ENCODE results near the gene MPO.

DNA sequence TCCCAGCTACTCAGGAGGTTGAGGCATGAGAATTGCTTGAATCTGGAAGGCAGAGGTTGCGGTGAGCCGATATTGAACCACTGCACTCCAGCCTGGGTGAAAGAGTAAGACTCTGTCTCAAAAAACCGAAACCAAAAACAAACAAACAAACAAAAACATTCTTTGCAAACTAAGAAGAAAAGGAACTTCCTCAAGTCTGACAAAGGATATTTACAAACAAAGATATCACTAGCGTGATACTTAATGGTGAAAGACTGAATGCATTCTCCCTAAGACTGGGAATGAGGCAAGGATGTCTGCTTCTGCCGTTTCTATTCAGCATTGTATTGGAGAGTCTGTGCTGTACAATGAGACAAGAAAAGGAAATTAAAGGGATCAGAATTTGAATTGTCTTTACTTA, 10.5 kb upstream of the MPO start:
- TF ChIP-seq, protein P1, sequence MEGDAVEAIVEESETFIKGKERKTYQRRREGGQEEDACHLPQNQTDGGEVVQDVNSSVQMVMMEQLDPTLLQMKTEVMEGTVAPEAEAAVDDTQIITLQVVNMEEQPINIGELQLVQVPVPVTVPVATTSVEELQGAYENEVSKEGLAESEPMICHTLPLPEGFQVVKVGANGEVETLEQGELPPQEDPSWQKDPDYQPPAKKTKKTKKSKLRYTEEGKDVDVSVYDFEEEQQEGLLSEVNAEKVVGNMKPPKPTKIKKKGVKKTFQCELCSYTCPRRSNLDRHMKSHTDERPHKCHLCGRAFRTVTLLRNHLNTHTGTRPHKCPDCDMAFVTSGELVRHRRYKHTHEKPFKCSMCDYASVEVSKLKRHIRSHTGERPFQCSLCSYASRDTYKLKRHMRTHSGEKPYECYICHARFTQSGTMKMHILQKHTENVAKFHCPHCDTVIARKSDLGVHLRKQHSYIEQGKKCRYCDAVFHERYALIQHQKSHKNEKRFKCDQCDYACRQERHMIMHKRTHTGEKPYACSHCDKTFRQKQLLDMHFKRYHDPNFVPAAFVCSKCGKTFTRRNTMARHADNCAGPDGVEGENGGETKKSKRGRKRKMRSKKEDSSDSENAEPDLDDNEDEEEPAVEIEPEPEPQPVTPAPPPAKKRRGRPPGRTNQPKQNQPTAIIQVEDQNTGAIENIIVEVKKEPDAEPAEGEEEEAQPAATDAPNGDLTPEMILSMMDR (IDR thresholded peaks at IDR 0.05), result no peak
- TF ChIP-seq POLR2A (IDR thresholded peaks at IDR 0.05), result no peak
